TTC549 (cell line): ENCODE results near the gene INPP5E.

Experiments used
- FAIRE-seq: peaks from 2 replicates; lab custom pipeline; 2012; peaks lifted over from hg19 to GRCh38; lab: Jason Lieb, UNC

The INPP5E gene

DNA sequence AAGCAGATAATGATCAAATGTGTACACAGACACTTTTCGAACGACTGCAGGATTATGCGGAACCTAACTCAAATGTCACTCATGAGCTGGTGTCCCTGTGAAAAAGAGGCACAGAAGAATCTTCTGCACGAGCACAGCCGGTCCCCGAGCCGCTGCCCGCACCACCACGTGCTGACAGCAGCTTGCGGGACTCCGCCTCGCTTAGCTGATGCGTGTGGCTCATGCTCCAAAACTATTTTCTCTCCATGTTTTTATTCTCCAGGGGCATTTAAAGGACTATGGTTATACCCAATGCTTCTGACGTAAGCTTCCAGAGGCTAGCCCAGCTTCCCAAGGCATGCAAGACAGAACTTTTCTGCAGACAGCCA lies 33.7 kb upstream of the INPP5E start:
- no peak for FAIRE-seq

- no peak for FAIRE-seq
Measured at GRCh38 chr9:136472640-136473353, 33.2 kb upstream of the INPP5E start.

- no peak for FAIRE-seq
Measured at GRCh38 chr9:136471802-136472487, 32.3 kb upstream of the INPP5E start.

GRCh38 chr9:136470792-136471469 lies 31.3 kb upstream of the INPP5E start:
- no peak for FAIRE-seq

- no peak for FAIRE-seq
Measured at GRCh38 chr9:136470356-136470755, 30.7 kb upstream of the INPP5E start.

GRCh38 chr9:136467766-136468165 lies 28.1 kb upstream of the INPP5E start:
- FAIRE-seq: no peak

DNA sequence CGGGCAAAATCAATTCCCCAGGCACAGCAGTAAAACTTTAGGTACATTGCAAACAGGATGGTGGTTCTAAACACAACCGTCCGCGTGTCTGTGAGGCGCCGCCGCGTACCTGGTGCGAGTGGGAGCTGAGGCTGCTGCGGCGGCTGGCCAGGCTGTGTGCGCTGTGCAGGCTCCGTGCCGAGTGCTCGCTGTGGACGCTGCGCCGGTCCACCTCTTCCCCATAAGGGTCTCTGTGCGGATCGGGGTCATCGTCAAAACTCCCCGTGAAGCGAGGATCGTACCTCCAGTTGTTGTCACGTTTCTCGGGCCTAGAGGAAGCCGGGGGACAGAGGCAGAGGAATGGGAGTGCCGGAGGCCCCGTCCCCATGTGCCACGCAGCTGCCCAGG lies 26.5 kb upstream of the INPP5E start:
- FAIRE-seq: no peak

GRCh38 chr9:136465500-136466154 lies 26.0 kb upstream of the INPP5E start:
- no peak for FAIRE-seq

GRCh38 chr9:136464241-136464640 lies 24.6 kb upstream of the INPP5E start:
- no peak for FAIRE-seq

- no peak for FAIRE-seq
Measured at GRCh38 chr9:136463578-136463977, 23.9 kb upstream of the INPP5E start.

DNA sequence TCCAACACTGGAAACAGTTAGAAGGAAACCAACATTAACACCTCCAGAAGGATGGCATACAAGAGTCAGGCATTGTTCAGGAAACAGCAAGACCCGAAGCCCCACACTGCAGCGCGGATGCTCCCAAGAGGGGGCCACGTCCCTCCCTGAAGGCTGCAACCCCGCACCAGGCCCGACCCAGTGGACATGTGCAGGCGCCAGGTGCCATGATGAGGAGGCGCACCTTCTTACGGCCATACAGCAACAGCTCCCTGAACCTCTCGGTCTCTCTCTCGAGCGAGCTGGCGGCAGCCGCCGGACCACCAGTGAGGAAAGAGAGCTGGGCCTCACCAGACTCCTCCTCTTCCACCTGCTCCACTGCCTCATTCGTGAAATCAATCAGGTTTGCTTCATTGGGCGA lies 23.0 kb upstream of the INPP5E start:
- no peak for FAIRE-seq

DNA sequence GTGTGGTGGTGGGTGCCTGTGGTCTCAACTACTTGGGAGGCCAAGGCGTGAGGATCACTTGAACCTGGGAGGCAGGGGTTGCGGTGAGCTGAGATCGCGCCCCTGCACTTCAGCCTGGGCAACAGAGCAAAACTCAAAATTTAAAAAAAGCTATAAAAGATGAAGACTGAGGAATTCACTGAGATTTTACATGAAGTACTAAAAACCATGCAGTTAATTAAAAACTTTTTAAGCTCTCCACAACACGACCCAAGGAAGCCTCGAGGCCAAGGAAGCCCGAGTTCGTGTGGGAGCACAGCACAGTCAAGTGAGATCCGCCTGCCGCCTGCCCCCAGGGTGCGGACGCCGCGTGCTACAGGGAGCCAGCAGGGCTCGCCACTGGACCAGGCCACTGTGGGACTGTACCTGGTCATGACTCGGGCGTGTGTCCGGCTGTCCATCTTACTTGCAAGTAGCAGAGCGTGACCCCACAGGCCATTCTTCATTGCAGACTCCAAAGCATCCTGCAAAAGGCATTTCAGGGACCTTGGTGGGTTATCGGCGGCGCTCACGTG lies 21.2 kb upstream of the INPP5E start:
- FAIRE-seq: no peak

- FAIRE-seq: no peak
Measured at GRCh38 chr9:136459425-136459824, 19.8 kb upstream of the INPP5E start.

- no peak for FAIRE-seq
Measured at GRCh38 chr9:136457326-136457725, 17.7 kb upstream of the INPP5E start.

DNA sequence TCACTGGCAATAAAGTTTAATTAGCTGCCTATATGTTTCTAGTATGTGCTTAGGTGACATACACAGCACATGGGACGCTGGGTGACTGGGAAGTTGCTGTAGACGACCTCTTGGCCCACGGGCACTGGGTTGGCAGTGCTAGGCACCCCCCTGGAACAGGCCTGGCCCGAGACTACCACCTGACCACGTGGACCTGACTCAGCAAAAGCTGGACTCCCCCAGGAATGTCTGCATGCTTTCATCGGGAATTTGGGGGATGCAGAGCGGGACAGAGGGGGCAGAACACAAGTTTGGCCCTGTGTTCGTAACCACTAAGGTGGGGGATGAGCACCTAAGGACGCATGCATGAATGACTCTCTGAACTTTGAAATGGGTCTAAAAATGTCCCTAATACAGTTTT lies 16.6 kb upstream of the INPP5E start:
- no peak for FAIRE-seq

DNA sequence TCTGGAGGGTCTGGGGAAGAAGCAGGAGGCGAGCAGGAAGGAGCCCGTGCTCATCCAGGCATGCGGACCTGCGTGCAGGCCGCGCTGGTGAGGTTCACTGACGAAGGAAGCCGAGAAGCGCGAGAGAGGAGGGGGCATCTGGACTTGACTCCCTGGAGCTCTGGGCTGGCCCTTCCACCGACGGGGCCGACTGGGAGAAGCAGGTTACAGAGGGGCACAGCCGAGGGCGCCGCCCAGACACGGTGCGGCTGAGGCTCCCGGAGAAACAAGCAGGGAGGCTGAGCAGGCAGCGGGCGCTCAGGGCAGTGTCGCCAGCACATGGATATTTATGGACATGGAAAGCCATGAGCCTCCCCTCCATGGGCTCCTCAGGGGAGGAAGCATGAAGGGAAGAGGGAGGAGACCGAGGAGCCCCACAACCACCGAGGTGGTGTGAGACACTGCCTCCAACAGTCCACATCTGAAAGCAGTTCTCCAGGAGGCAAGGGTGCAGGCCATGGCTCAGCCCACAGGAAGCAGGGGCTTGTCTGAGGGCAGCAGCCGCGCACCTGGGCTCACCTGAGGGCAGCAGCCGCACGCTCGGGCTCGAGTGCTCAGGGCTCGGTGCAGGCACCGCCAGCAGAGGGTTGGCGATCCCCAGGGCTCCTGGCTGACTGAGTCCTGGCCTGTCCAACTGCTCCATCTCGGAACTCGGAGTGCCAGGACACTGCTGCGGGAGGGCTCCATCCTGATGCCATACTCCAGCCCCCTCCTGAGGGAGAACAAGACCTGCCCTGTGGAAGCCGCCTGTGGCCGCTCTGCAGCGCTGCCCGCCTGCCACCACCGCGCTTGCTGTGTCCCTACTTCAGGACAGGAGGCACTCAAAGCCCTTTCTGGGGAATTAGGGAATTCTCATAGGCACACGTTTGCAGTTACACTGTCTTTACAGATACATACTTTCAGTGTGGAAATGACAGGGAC lies 15.7 kb upstream of the INPP5E start:
- no peak for FAIRE-seq

- FAIRE-seq: no peak
Measured at GRCh38 chr9:136454026-136454796, 14.6 kb upstream of the INPP5E start.

DNA sequence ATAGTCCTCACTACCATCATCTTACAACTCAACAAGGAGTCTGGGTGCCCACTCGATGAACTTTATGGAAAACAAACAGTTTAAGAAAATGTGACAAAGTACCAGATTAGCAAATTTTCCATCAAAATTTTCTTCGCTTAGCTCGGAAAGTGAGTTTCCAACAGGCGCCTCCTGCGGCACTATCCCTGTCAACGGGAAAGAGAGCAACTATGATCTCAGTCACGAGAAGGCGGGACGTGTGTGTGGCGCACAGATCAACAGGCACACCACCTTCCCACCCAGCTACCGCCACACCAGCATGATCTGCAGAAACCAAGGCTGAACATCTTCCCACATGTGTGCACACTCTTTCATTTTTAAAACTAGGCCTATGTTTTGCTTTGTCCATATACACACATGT lies 13.7 kb upstream of the INPP5E start:
- no peak for FAIRE-seq

DNA sequence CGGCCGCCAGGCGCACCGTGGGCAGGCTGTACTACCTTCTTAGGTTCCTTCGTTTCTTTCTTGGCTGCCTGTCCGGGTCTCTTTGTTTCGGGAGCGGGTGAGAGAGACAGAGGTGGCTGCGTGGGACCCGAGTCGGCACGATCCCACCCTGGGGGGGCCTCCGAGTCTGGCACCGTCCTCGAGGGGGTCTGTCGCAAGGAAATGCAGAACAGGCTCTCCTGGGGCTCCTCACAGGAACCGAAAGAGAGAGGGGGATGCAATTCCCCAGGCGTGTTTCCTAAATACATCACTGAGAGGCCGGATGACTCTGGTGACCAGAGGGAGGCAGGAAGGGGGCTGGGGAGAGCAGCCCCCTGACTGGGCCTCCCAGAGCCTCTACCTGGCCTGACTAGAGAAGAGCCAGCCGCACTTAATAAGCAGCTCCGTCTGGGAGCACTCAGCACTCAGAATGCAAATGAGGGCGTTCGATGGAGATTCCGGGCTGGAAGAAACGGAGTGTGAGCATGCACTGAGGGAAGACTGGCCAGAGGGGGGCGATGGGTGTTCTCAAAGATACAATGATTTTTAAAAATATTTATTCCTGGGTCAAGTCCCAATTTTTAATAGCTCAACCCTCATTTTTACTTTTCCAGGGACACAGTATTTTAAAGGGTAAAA lies 11.7 kb upstream of the INPP5E start:
- no peak for FAIRE-seq

DNA sequence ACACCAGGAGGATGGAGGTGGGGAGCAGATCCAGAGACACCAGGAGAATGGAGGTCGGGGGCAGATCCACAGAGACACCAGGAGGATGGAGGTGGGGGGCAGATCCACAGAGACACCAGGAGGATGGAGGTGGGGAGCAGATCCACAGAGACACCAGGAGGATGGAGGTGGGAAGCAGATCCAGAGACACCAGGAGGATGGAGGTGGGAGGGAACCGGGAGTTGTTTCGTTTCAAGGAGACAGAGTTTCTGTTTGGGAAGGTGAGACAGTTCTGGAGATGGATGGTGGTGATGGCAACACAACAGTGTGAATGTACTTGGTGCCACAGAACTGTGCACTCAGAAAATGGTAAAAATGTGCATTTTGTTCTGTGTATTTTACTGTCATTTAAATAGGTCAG lies 9.0 kb upstream of the INPP5E start:
- no peak for FAIRE-seq
